Hepatic stellate cell (primary cell): ENCODE data around the gene FEM1C.

Experiments used
- DNase-seq: peaks from one replicate; pipeline ENCODE4 v3.0.0; 2011; ENCODE audit warnings: low spot score

The FEM1C gene

GRCh38 chr5:115557667-115558387, 13.3 kb upstream of the FEM1C start:
- DNase-seq: no peak

DNA sequence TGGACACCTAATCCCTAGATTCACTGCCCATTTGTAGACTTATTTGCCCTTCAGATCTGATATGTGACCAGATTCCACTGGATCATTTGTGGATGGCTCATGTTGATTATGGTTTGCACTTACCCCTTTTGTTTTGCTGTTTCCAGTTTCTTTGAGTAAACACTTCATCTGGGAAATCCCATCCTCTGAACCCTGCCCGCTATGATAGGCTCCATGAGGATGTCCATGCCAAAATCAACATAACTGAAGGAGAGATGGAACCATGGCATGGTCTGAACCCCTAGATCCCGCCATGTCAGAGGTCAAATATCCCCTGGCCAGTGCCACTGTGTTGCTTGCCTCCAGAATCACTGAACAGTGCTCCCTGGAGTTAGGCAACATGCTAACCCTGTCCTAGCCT, 11.7 kb upstream of the FEM1C start:
- DNase-seq: no peak

GRCh38 chr5:115555084-115555633, 10.6 kb upstream of the FEM1C start:
- no peak for DNase-seq

DNA sequence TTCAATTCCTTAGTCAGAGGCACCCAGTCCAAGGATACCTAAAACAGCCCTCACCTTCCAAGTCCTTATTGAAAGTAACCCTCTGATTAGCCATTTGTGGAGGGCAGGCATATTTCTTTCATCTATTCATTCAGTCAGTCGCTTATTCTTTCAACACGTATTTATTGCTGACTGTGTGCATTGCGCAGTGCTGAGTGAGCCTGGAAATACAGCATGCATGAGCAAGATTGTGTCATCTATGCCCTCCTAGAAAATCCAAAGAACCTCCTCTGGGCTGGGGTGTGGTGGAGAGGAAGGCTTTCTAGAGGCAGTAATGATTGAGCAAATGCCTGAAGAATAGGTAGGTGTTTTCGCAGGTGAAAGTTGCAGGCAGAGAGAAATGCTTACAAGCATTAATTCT, 8.5 kb upstream of the FEM1C start:
- DNase-seq: no peak

GRCh38 chr5:115551415-115551814, 6.8 kb upstream of the FEM1C start:
- no peak for DNase-seq

DNA sequence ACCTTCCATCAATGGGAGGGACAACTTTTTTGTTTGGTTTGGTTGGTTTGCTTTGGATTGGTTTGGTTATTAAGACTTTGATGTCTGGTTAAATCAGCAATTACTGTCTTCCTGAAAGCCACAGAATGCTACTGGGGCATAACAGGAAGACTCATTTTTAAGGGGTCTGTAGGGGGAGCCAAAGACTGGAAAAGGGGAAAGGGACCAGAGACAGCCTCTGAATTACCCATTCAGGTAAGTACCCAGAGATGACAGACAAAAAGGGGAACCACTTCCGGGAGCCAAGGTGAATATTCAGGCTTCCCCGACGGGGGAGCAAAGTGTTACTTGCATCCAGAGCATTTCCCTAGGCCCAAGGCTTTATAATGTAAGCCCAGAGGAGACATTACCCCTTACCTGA, 4.6 kb upstream of the FEM1C start:
- no peak for DNase-seq

DNA sequence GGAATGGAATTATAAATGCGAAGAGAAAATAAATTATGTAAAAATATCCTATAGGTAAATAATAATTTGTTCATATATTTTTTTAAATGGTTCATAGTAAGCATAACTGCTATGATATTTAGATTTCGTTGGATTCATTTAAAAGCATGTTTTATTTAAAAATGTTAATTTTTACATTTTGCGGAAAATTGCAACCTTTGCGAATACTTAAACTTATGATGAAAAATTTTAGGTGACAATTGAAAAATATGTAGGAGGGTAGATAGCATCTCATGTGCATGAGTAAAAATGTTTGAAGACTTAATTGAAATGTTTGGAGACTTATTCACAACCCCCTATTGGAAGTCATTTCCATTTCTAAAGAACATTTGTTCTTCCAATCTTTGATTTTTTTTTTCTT, 4.1 kb upstream of the FEM1C start:
- DNase-seq: no peak

- DNase-seq: no peak
Measured at GRCh38 chr5:115545351-115545882, 842 bp upstream of the FEM1C start.

- DNase-seq: peak; percentile 21
Measured at GRCh38 chr5:115544043-115544435, 536 bp downstream of the FEM1C start.

- DNase-seq: peak; percentile 23
Measured at GRCh38 chr5:115543365-115544042, 1.1 kb downstream of the FEM1C start.

DNA sequence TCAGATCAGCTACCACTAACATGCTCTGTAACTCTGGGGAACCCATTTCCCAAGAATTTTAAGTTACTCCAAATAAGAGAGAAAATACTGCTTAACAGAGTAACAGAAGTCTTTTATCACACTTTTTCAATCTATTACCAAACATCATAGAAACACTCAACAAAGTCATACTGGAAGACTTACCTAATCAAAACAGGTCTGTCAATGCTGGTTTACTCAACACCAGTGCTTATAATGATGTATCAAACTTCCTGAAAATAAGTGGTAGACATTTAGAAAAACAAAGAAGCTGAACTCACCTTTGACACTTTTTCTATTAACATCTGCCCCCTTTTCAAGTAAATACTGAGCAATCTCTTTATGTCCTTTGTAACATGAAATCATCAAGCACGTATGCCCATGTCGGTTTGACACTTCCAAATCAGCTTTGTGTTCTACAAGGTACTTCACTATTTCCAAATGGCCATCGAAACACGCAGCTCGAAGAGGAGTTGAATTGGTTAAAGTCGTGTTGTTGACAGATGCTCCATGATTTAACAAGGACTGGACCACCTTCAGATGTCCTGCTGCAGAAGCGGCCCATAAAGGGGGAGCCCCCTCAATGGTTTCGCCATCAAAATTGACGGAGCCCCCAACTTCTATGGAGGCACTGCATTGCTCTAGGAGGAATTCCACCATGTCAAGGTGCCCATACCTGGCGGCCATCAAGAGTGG, 1.8 kb downstream of the FEM1C start:
- no peak for DNase-seq

DNA sequence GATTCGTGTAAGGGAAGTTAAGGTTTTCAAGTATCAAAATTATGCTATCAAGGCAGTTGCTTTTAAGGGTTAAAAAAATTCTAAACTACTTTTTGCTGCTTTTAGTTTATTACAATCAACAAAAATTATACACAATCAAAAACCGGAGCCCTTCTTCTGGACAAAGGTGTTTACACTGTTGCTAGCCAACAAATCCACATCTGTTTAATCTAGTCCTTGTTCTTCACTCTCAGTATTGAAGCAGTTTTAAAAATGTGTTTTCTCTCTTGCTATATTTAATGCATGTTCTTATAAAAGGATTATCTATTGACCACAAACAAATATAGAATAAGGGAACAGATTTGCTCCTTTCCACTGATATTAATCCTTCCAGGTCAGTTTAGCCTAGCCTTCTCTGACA, 2.5 kb downstream of the FEM1C start:
- DNase-seq: no peak

DNA sequence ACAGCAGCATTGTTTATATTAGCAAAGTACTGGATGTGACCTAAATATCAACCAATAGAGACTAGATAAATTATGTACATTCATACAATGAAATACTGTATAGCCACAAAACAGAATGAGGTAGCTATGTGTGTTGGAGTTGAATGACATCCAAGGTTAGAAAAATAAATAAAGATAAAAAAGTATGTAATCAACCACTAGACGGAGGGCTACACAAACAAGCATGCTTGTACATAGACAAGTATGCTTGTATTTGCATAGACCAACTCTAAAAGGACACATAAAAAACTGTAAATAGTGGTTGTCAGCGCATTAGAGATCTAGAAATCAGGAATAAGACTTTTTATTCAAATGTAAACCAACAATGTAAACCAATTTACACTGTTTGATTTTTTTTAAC, 3.0 kb downstream of the FEM1C start:
- DNase-seq: no peak

- DNase-seq: no peak
Measured at GRCh38 chr5:115535479-115536035, 9.0 kb downstream of the FEM1C start.

DNA sequence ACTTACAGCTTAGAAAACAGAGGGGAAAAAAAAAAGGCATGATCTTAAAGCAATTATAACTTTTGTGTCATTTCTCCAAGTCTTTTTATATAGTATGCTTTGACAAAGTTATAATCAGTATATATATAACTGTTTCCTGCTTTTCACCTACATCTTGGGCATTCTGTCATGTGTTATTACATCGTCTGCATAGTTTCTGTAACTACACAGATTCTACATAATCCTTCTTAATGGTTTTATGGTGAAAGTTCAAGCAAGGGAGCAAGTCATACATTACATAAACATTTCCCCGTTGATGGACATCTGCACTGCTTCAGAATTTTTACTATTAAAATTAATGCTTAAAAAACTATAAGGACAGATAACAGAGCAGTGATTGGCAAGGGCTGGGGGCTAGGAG, 12.1 kb downstream of the FEM1C start:
- DNase-seq: no peak

- DNase-seq: no peak
Measured at GRCh38 chr5:115531787-115532367, 12.7 kb downstream of the FEM1C start.

DNA sequence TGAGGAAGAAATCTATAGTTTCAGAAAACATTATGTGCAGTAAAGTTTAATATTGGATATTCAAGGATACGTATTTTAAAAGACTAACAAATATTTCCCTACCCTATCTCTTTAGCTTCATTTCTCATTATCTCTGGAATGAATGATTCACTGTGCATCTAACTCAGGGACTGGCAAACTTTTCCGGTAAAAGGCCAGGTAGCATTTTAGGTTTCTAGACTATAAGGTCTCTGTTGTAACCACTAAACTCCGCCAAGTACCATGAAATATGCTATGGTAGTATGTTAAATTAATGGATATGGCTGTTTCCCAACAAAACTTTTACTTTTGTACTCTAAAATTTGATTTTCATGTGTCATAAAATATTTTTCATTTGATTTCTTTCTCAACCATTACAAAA, 13.2 kb downstream of the FEM1C start:
- DNase-seq: no peak

DNA sequence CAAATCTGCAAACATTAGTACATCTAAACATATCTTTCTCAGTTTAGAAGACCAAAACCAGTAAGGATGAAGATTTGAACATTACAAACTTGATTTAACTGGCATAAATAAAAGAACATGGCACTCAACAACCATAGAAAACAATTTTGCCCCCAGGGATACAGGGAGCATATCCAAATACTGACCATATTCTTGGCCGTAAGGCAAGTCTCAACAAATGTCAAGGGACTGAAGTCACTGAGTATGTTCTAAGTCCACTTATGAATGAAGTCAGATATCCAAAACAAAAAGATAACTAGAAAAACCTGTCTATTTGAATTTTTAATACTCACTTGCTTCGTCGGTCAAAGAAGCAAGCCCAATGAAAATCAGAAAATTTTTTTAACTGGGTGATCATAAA, 14.1 kb downstream of the FEM1C start:
- DNase-seq: no peak

DNA sequence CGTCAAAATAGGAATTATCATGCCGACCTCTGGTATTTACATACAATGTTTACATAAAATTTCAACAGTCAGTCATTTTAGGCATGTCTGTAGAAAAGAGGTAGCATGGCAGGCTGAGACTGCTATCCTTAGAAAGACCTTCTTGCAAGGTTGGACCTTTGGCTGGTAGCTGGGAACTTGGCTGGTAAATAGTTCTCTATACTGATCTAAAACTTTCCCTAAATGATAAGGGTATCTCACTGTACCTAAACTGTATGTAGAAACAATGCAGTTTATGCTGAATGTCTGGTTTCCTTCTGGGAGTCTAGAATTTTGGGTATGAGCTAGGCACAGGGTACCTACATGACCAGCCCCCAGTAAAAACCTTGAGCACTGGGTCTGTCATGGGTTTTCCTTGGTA, 18.0 kb downstream of the FEM1C start:
- no peak for DNase-seq

- no peak for DNase-seq
Measured at GRCh38 chr5:115524199-115524847, 20.3 kb downstream of the FEM1C start.

DNA sequence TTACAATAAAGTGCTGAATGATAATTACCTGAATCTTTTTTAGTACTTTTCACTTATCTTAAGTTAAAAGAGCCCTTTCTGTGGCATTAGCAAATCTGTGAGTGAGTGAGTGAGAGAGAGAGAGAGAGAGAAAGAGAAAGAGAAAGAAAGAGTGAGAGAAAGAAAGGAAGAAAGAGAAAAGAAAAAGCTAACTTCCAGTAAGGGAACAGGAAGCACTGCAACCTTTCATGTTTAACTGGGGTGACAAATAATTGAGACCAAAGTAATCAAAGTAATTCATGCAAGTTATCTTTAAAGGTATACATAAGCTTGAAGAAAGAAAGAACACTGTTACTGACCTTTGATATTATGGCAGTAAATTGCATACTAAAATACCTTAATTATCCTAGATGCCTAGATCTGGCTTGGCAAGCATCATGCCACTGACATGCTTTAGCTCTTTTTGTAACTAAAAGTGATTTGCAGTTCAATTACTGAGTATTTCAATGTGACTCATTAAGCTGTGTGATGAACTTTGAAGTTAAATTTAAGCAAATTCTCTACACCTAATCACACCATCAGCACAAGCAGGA, 21.7 kb downstream of the FEM1C start:
- no peak for DNase-seq
